ENCODE results near the gene OSBPL10. TPM values are rescaled to one million over a fixed set of nuclear protein-coding genes. Genes with fewer than 3 reads are reported as not detected.

The OSBPL10 gene
- total and polyA plus RNA-seq, 2 donors (not counting 1 experiment from before 2014, with no cell fraction given) = 88.5 to 310 TPM

DNA sequence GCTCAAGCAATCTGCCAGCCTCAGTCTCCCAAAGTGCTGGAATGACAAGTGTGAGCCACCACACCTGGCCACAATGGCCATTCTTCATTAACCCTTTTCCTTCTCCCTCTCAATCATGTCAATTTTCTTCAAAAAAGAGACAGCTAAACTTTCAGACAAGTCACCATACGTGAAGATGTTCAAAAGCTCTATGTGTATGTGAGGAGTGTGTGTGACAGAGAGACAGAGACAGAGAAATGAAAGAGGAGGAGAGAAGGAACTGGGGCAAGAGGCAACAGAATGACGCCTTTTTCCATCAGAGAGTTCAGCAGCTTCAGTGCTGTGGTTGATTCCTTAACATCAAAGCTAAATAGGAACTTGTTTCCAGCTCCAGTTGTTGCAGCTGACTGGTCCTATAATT, 27.4 kb downstream of the OSBPL10 start:
- intact Hi-C loops (cut with micrococcal nuclease) = loop anchor here (2.0 to 10.0 kb wide), 3 partner anchors 27 to 419 kb away; partner anchors contain the start of genes OSBPL10, STT3B and ZNF860
- Histone ChIP-seq H3K79me2 (ENCODE audit: control insufficient read depth, insufficient read depth, low read length) (peaks cover 86% of the 10 kb centered on the region), H3K9me3 (ENCODE audit: control extremely low read depth in 1 of 3, control insufficient read depth in 2 of 3, insufficient read depth in 1 of 3, low read length in 2 of 3) (peaks cover 1 to 35% (median 16%) of the 10 kb centered on the region in 3 donors), H2AFZ (ENCODE audit: insufficient read depth, low read depth, low read length, poor library complexity, severe bottlenecking) (no peak overlapping the region), H3K27me3 (replicated peaks in 1 of 4; ENCODE audit: control extremely low read depth in 1 of 4, control insufficient read depth in 3 of 4, insufficient read depth in 4 of 4, low read length in 3 of 4) (no peaks in the 10 kb centered on the region), H3K27ac (ENCODE audit: low read length in 2 of 2) (peak overlapping the region; percentile 73 to 88), H3K9ac (ENCODE audit: low read length) (peak overlapping the region; percentile 3), H3K36me3 (replicated peaks in 1 of 2; ENCODE audit: control extremely low read depth in 1 of 2, control insufficient read depth in 1 of 2, extremely low read depth in 1 of 2, insufficient read depth in 2 of 2, low read length in 1 of 2) (peaks cover 0 to 14% of the 10 kb centered on the region in 2 experiments), H3K4me2 (replicated peaks; ENCODE audit: low read depth, low read length, poor library complexity, severe bottlenecking) (peak overlapping the region; percentile 73), H4K20me1 (ENCODE audit: control insufficient read depth, insufficient read depth, low read length, poor library complexity, severe bottlenecking) (no peaks in the 10 kb centered on the region), H3K4me1 (ENCODE audit: control insufficient read depth in 2 of 2, insufficient read depth in 2 of 2, low read length in 2 of 2) (peaks cover 87 to 90% of the 10 kb centered on the region in 2 donors), H3K4me3 (ENCODE audit: control extremely low read depth in 1 of 5, extremely low read depth in 1 of 5, insufficient read depth in 1 of 5, low read depth in 2 of 5, low read length in 4 of 5) (peak overlapping the region in 1 of 5 experiments; percentile 1)
- DNase-seq (no peak), ATAC-seq (ENCODE audit: low read depth) (no peak)
- ChIA-PET POLR2A (interaction anchor here (0.7 to 1.0 kb wide), 3 partner anchors 14 to 32 kb away, joined by 3 to 7 read pairs (median 3); no protein-coding TSS in a partner anchor), CTCF (interaction anchor here (0.9 to 2.2 kb wide), 2 partner anchors 20 to 28 kb away, joined by 3 to 9 read pairs; partner anchors contain the start of genes OSBPL10 and ZNF860)
- Mint-ChIP-seq H3K4me1 (peaks cover 88% of the 10 kb centered on the region), H3K9me3 (ENCODE audit: insufficient read depth) (peaks cover 7% of the 10 kb centered on the region), H3K4me3 (peak overlapping the region; percentile 48), H3K27me3 (no peaks in the 10 kb centered on the region), H3K27ac (peak overlapping the region; percentile 96)
- no peak for TF ChIP-seq EZH2 (IDR thresholded peaks at IDR 0.05; ENCODE audit: borderline replicate concordance, insufficient read depth, low read depth, low read length, poor library complexity, severe bottlenecking)
- TF ChIP-seq, protein P1, sequence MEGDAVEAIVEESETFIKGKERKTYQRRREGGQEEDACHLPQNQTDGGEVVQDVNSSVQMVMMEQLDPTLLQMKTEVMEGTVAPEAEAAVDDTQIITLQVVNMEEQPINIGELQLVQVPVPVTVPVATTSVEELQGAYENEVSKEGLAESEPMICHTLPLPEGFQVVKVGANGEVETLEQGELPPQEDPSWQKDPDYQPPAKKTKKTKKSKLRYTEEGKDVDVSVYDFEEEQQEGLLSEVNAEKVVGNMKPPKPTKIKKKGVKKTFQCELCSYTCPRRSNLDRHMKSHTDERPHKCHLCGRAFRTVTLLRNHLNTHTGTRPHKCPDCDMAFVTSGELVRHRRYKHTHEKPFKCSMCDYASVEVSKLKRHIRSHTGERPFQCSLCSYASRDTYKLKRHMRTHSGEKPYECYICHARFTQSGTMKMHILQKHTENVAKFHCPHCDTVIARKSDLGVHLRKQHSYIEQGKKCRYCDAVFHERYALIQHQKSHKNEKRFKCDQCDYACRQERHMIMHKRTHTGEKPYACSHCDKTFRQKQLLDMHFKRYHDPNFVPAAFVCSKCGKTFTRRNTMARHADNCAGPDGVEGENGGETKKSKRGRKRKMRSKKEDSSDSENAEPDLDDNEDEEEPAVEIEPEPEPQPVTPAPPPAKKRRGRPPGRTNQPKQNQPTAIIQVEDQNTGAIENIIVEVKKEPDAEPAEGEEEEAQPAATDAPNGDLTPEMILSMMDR (IDR thresholded peaks at IDR 0.05) = no peak
- no CpG with 5 or more reads among the region's 2 CpGs for WGBS (ENCODE audit: insufficient coverage)

DNA sequence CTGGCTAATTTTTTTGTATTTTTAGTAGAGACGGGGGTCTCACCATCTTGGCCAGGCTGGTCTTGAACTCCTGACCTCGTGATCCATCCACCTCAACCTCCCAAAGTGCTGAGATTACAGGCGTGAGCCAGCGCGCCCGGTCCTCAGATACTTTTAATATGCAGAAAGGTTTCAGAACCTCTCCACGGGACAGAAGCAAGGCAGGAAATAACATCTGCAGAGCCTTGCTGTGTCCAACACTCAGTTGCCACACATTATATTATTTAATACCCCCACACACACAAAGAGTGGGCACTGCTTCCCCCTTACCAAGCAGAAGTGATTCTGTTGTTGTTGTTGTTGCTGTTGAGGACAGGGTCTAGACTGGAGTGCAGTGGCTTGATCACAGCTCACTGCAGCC, 28.0 kb downstream of the OSBPL10 start:
- DNase-seq = peak; percentile 60
- Histone ChIP-seq H3K79me2 (ENCODE audit: control insufficient read depth, insufficient read depth, low read length) (peaks cover 86% of the 10 kb centered on the region), H3K9ac (ENCODE audit: low read length) (peak overlapping the region; percentile 3), H4K20me1 (ENCODE audit: control insufficient read depth, insufficient read depth, low read length, poor library complexity, severe bottlenecking) (no peaks in the 10 kb centered on the region), H3K27me3 (replicated peaks in 1 of 4; ENCODE audit: control extremely low read depth in 1 of 4, control insufficient read depth in 3 of 4, insufficient read depth in 4 of 4, low read length in 3 of 4) (no peaks in the 10 kb centered on the region), H3K4me1 (ENCODE audit: control insufficient read depth in 2 of 2, insufficient read depth in 2 of 2, low read length in 2 of 2) (peaks cover 88 to 90% of the 10 kb centered on the region in 2 donors), H3K4me2 (replicated peaks; ENCODE audit: low read depth, low read length, poor library complexity, severe bottlenecking) (peak overlapping the region; percentile 73), H3K27ac (ENCODE audit: low read length in 2 of 2) (peak overlapping the region; percentile 73 to 88), H2AFZ (ENCODE audit: insufficient read depth, low read depth, low read length, poor library complexity, severe bottlenecking) (no peak overlapping the region), H3K36me3 (replicated peaks in 1 of 2; ENCODE audit: control extremely low read depth in 1 of 2, control insufficient read depth in 1 of 2, extremely low read depth in 1 of 2, insufficient read depth in 2 of 2, low read length in 1 of 2) (peaks cover 0 to 14% of the 10 kb centered on the region in 2 experiments), H3K4me3 (ENCODE audit: control extremely low read depth in 1 of 5, extremely low read depth in 1 of 5, insufficient read depth in 1 of 5, low read depth in 2 of 5, low read length in 4 of 5) (no peak overlapping the region), H3K9me3 (ENCODE audit: control extremely low read depth in 1 of 3, control insufficient read depth in 2 of 3, insufficient read depth in 1 of 3, low read length in 2 of 3) (peaks cover 1 to 35% (median 16%) of the 10 kb centered on the region in 3 donors)
- TF ChIP-seq EZH2 (IDR thresholded peaks at IDR 0.05; ENCODE audit: borderline replicate concordance, insufficient read depth, low read depth, low read length, poor library complexity, severe bottlenecking) = no peak
- TF ChIP-seq, protein P1 (IDR thresholded peaks at IDR 0.05) = no peak
- ChIA-PET CTCF (interaction anchor here (0.7 to 2.2 kb wide), 3 partner anchors 20 to 45 kb away, joined by 3 to 9 read pairs (median 6); partner anchors contain the start of genes OSBPL10 and ZNF860), POLR2A (interaction anchor here (0.7 to 1.0 kb wide), 3 partner anchors 14 to 32 kb away, joined by 3 to 7 read pairs (median 3); no protein-coding TSS in a partner anchor)
- Mint-ChIP-seq H3K9me3 (ENCODE audit: insufficient read depth) (peaks cover 7% of the 10 kb centered on the region), H3K4me3 (peak overlapping the region; percentile 48), H3K4me1 (peaks cover 88% of the 10 kb centered on the region), H3K27me3 (no peaks in the 10 kb centered on the region), H3K27ac (peak overlapping the region; percentile 96)
- intact Hi-C loops (cut with micrococcal nuclease) = loop anchor here (2.0 to 10.0 kb wide), 3 partner anchors 28 to 418 kb away; partner anchors contain the start of genes OSBPL10, STT3B and ZNF860
- ATAC-seq (ENCODE audit: low read depth) = peak; percentile 36
- WGBS (ENCODE audit: insufficient coverage) = 27% methylated on average over 7 of the region's 7 CpGs

All from B cell (primary cell).